PFSK-1 (cell line): ENCODE results near the gene UBAC2.

Source experiments
- FOXP2 ChIP-seq: optimal IDR thresholded peaks from 2 replicates; pipeline ENCODE3; 2011; ENCODE audit warnings: borderline replicate concordance, control low read depth, inconsistent platforms; ENCODE audit not compliant: insufficient read depth; ENCODE audit errors: extremely low read length, extremely low read depth
- POLR2AphosphoS5 ChIP-seq: IDR thresholded peaks from 2 replicates; pipeline ENCODE4 v1.6.1; 2012; ENCODE audit warnings: low read depth, mild to moderate bottlenecking, control low read depth, low read length, moderate library complexity
- REST ChIP-seq, 2 experiments: IDR thresholded peaks; 2 replicates each; pipeline versions ENCODE4 v1.6.1 to v1.8.0; 2011 to 2012; ENCODE audit warnings: low read depth in 2 of 2, low read length in 2 of 2, control low read depth in 1 of 2, inconsistent platforms in 1 of 2, mild to moderate bottlenecking in 1 of 2, moderate library complexity in 1 of 2; ENCODE audit not compliant: insufficient read depth in 1 of 2
- SIN3A ChIP-seq: IDR thresholded peaks from 2 replicates; pipeline ENCODE4 v1.6.1; 2012; ENCODE audit warnings: mild to moderate bottlenecking, low read length, moderate library complexity, borderline replicate concordance; ENCODE audit not compliant: insufficient read depth
- TAF1 ChIP-seq: IDR thresholded peaks from 2 replicates; pipeline ENCODE4 v1.6.1; 2012; ENCODE audit warnings: low read length, control low read depth, borderline replicate concordance; ENCODE audit not compliant: insufficient read depth

UBAC2 gene

DNA sequence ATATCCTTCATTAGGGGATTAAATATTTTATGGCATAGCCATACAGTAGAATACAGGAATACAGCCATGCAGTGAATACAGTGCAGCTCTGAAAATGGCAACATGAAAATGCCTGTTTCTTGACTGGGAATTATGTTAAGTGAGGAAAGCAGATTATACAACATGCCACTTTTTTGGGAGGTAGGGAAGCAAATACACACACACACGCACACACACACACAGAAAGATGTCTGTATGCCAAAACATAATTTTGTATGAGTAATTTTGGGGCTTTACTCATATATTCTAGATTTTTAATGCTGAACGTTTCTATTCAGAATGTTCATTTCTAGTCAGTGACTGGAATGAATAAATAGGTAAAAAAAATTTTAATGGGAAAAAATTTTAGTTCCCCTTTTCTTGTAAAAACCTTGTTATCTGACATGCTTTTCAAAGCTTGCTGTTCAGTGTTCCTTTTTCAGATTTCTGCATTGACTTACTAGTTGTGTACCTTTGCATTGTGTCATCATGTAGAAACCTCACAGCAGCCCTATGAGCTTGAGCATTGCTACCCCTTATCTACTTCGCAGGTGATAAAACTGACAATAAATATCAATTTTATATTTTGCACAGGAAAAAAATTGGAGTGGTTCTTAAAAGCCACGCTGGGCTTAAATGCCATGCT lies 98.7 kb downstream of the UBAC2 start:
- no peak for TF ChIP-seq POLR2AphosphoS5
- no peak for TF ChIP-seq SIN3A
- TF ChIP-seq TAF1, result no peak
- TF ChIP-seq REST (IDR thresholded peaks at IDR 0.05; ENCODE audit: insufficient read depth in 1 of 2, low read depth in 2 of 2, low read length in 2 of 2), result no peak
- no peak for TF ChIP-seq FOXP2

GRCh38 chr13:99299920-99300341 lies 99.3 kb downstream of the UBAC2 start:
- TF ChIP-seq SIN3A (no peak), TAF1 (no peak), REST (IDR thresholded peaks at IDR 0.05; ENCODE audit: insufficient read depth in 1 of 2, low read depth in 2 of 2, low read length in 2 of 2) (no peak), FOXP2 (no peak), POLR2AphosphoS5 (no peak)

GRCh38 chr13:99301056-99301838 lies 100.6 kb downstream of the UBAC2 start:
- TF ChIP-seq REST (IDR thresholded peaks at IDR 0.05; ENCODE audit: insufficient read depth in 1 of 2, low read depth in 2 of 2, low read length in 2 of 2) (no peak), TAF1 (no peak), FOXP2 (no peak), POLR2AphosphoS5 (no peak), SIN3A (no peak)

GRCh38 chr13:99301913-99302636 lies 101.4 kb downstream of the UBAC2 start:
- TF ChIP-seq POLR2AphosphoS5 (no peak), SIN3A (no peak), TAF1 (no peak), REST (IDR thresholded peaks at IDR 0.05; ENCODE audit: insufficient read depth in 1 of 2, low read depth in 2 of 2, low read length in 2 of 2) (no peak), FOXP2 (no peak)
